Type B pancreatic cell (in vitro differentiated cells): ENCODE measurements around the gene CNPY2. TPM values are rescaled to one million over a fixed set of nuclear protein-coding genes. Genes with fewer than 3 reads are reported as not detected.

Experiments used
- DNase-seq: peaks from one replicate; pipeline ENCODE4 v3.0.0; 2021; ENCODE audit warnings: mixed read lengths; ENCODE audit not compliant: unreplicated experiment; ENCODE audit errors: extremely low spot score
- H3K27ac Mint-ChIP-seq: 2 replicates; pipeline ENCODE4 v1.8.0; 2021; ENCODE audit warnings: mild to moderate bottlenecking, mixed read lengths
- H3K27me3 Mint-ChIP-seq: 2 replicates; pipeline ENCODE4 v1.8.0; 2021; ENCODE audit warnings: mixed read lengths
- H3K36me3 Mint-ChIP-seq: 2 replicates; pipeline ENCODE4 v1.8.0; 2021; ENCODE audit warnings: mixed read lengths
- H3K4me1 Mint-ChIP-seq: one replicate; pipeline ENCODE4 v1.8.0; 2021; ENCODE audit warnings: mixed read lengths; ENCODE audit not compliant: unreplicated experiment
- H3K4me3 Mint-ChIP-seq: 2 replicates; pipeline ENCODE4 v1.8.0; 2021; ENCODE audit warnings: mild to moderate bottlenecking, mixed read lengths
- H3K9me3 Mint-ChIP-seq: 2 replicates; pipeline ENCODE4 v1.8.0; 2021; ENCODE audit warnings: mixed read lengths
- CTCF ChIP-seq: fragments of 200-600 bp; sonication (generic); conservative IDR thresholded peaks from 2 replicates; pipeline ENCODE4 v1.5.0; 2021; ENCODE audit warnings: antibody characterized with exemption, mild to moderate bottlenecking
- total RNA-seq: library from RNA; stranded (reverse); gene quantifications from 2 replicates; pipeline ENCODE4 v1.2.1, GENCODE V29; 2021; ENCODE audit warnings: low replicate concordance

CNPY2 gene
- total RNA-seq, 1 donor from 2014 or later, result 194 TPM

DNA sequence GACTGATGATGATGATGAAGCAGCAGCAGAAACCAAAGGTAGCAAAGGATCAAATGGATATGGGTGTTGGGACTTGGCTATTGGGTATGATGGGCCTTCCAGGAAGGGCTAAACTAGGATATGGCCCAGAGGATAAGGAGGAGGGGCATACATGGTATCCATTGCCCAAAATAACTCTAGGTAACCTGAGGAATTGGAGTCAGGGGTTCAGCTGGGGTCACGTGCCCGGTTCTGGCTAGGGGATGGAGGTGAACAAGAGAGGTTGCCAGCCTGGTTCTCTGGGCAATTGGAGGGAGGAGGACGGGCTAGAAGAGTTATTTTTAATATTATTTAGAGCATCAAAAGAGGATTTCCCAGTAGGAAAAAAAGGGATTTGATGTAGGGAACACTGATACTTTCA is 54.9 kb downstream of the CNPY2 start:
- no peak overlapping the region for H3K4me3 Mint-ChIP-seq
- no peak for TF ChIP-seq CTCF

GRCh38 chr12:56260380-56260779 is 55.4 kb downstream of the CNPY2 start:
- H3K9me3 Mint-ChIP-seq, result peaks cover 4% of the 10 kb centered on the region
- H3K27me3 Mint-ChIP-seq, result peaks cover 2% of the 10 kb centered on the region
- peak overlapping the region; percentile 30 for H3K4me3 Mint-ChIP-seq
- peaks cover 11% of the 10 kb centered on the region for H3K4me1 Mint-ChIP-seq
- DNase-seq, result no peak
- peaks cover 5% of the 10 kb centered on the region for H3K36me3 Mint-ChIP-seq
- TF ChIP-seq CTCF, result no peak
- peak overlapping the region; percentile 77 for H3K27ac Mint-ChIP-seq

More for the DNA sequence above, 54.9 kb downstream of the CNPY2 start:
- peaks cover 11% of the 10 kb centered on the region for H3K4me1 Mint-ChIP-seq
- H3K9me3 Mint-ChIP-seq, result peaks cover 4% of the 10 kb centered on the region
- H3K27ac Mint-ChIP-seq, result peak overlapping the region; percentile 77
- H3K27me3 Mint-ChIP-seq, result peaks cover 2% of the 10 kb centered on the region
- H3K36me3 Mint-ChIP-seq, result peaks cover 4% of the 10 kb centered on the region
- no peak for DNase-seq

Other genes starting within 250 kb of the CNPY2 start
- 76.5 and 176 TPM in 2 replicates for gene ERBB3, start 235.8 kb downstream of the CNPY2 start, total RNA-seq
- gene PA2G4, start 211.4 kb downstream of the CNPY2 start, total RNA-seq, result 115 and 141 TPM in 2 replicates
- 4,566 and 4,714 TPM in 2 replicates for gene RPL41, start 199.4 kb downstream of the CNPY2 start, total RNA-seq
- gene ZC3H10, start 197.7 kb downstream of the CNPY2 start, total RNA-seq, result 11.6 and 12.1 TPM in 2 replicates
- gene ESYT1, start 187.7 kb downstream of the CNPY2 start, total RNA-seq, result 81.4 and 96.3 TPM in 2 replicates
- 66.2 and 161 TPM in 2 replicates for gene MYL6B, start 163.4 kb downstream of the CNPY2 start, total RNA-seq
- 1,223 and 1,943 TPM in 2 replicates for gene MYL6, start 157.6 kb downstream of the CNPY2 start, total RNA-seq
- gene SMARCC2, start 126.5 kb downstream of the CNPY2 start, total RNA-seq, result 92.8 and 147 TPM in 2 replicates
- 33.7 and 37.7 TPM in 2 replicates for gene RNF41, start 94.1 kb downstream of the CNPY2 start, total RNA-seq
- 37.5 and 40.0 TPM in 2 replicates for gene NABP2, start 91.6 kb downstream of the CNPY2 start, total RNA-seq
- gene SLC39A5, start 85.9 kb downstream of the CNPY2 start, total RNA-seq, result 23.0 and 37.7 TPM in 2 replicates
- 52.9 and 56.1 TPM in 2 replicates for gene ANKRD52, start 57.6 kb downstream of the CNPY2 start, total RNA-seq
- 21.3 and 26.4 TPM in 2 replicates for gene COQ10A, start 49.0 kb downstream of the CNPY2 start, total RNA-seq
- gene CS, start 15.7 kb downstream of the CNPY2 start, total RNA-seq, result 278 and 290 TPM in 2 replicates
- 58.3 and 77.5 TPM in 2 replicates for gene PAN2, start 18.0 kb upstream of the CNPY2 start, total RNA-seq
- 0.48 and 1.3 TPM in 2 replicates for gene IL23A, start 22.9 kb upstream of the CNPY2 start, total RNA-seq
- 132 and 139 TPM in 2 replicates for gene STAT2, start 44.1 kb upstream of the CNPY2 start, total RNA-seq
- gene APOF, start 46.9 kb upstream of the CNPY2 start, total RNA-seq, result not detected in 2 replicates
- 23.0 and 57.4 TPM in 2 replicates for gene TIMELESS, start 133.4 kb upstream of the CNPY2 start, total RNA-seq
- not detected in 2 replicates for gene MIP, start 138.7 kb upstream of the CNPY2 start, total RNA-seq
- 3.7 and 4.8 TPM in 2 replicates for gene SPRYD4, start 152.6 kb upstream of the CNPY2 start, total RNA-seq
- 6.7 and 7.0 TPM in 2 replicates for gene GLS2, start 172.2 kb upstream of the CNPY2 start, total RNA-seq
- 42.7 and 45.9 TPM in 2 replicates for gene RBMS2, start 205.8 kb upstream of the CNPY2 start, total RNA-seq